GM19043 (cell line): ENCODE measurements around the gene GJD3.
"Not testable (repeated sequence)": the region's sequence is repeated elsewhere in the genome, so short reads cannot be mapped to it uniquely, and the experiment has no call there.

Experiments
- ATAC-seq: cut with Tn5 transposase; IDR thresholded peaks from one replicate; pipeline ENCODE4 v1.9.1; 2021; ENCODE audit warnings: low read depth; ENCODE audit not compliant: unreplicated experiment

GJD3 gene

GRCh38 chr17:40371261-40371929 lies 6.9 kb upstream of the GJD3 start:
- no peak for ATAC-seq

GRCh38 chr17:40369923-40370322 lies 5.4 kb upstream of the GJD3 start:
- no peak for ATAC-seq

GRCh38 chr17:40367728-40368127 lies 3.2 kb upstream of the GJD3 start:
- not testable (repeated sequence) for ATAC-seq

- no peak for ATAC-seq
Measured at GRCh38 chr17:40366861-40367518, 2.5 kb upstream of the GJD3 start.

GRCh38 chr17:40366076-40366860 lies 1.7 kb upstream of the GJD3 start:
- no peak for ATAC-seq

GRCh38 chr17:40364906-40365305 lies 369 bp upstream of the GJD3 start:
- ATAC-seq, result no peak

GRCh38 chr17:40363111-40363827 lies 1.3 kb downstream of the GJD3 start:
- peak; percentile 34 for ATAC-seq

- ATAC-seq, result peak; percentile 63
Measured at GRCh38 chr17:40362696-40363110, 1.8 kb downstream of the GJD3 start.

- ATAC-seq, result no peak
Measured at GRCh38 chr17:40361925-40362695, 2.4 kb downstream of the GJD3 start.

GRCh38 chr17:40361063-40361924 lies 3.2 kb downstream of the GJD3 start:
- no peak for ATAC-seq

GRCh38 chr17:40360091-40360490 lies 4.4 kb downstream of the GJD3 start:
- no peak for ATAC-seq

GRCh38 chr17:40358323-40359038 lies 6.1 kb downstream of the GJD3 start:
- ATAC-seq, result no peak

- ATAC-seq, result no peak
Measured at GRCh38 chr17:40356990-40357881, 7.3 kb downstream of the GJD3 start.

GRCh38 chr17:40355804-40356758 lies 8.5 kb downstream of the GJD3 start:
- no peak for ATAC-seq

GRCh38 chr17:40355123-40355803 lies 9.3 kb downstream of the GJD3 start:
- no peak for ATAC-seq
